IMR-90 (cell line): Measurements from ENCODE around the gene LRRC3B. TPM values are rescaled to one million over a fixed set of nuclear protein-coding genes. Genes with fewer than 3 reads are reported as not detected.

Experiments
- ATAC-seq: fragments of 200-7000 bp; cut with Tn5 transposase; 2 replicates; pipeline ENCODE4 v1.9.1; 2020; ENCODE audit warnings: low read depth, mild to moderate bottlenecking, moderate library complexity
- BruUV-seq: library from RNA; stranded (reverse); fragments of 400-500 nt; replicated peaks from 2 replicates; lab custom pipeline; 2021; lab: Mats Ljungman, UMichigan
- CTCF ChIA-PET: fragments of 300-600 bp; formaldehyde crosslinking; extraction: SDS; loops from one replicate; lab custom pipeline; 2021; ENCODE audit warnings: antibody characterized with exemption; lab: Yijun Ruan, JAX
- POLR2A ChIA-PET: fragments of 300-600 bp; sonication (Branson Sonifier 250); formaldehyde crosslinking; loops from one replicate; lab custom pipeline; 2022; ENCODE audit warnings: antibody characterized with exemption; ENCODE audit not compliant: unreplicated experiment; lab: Charles Lee
- DNase-seq: peaks from one replicate; pipeline ENCODE4 v3.0.0; 2013
- H2AFZ ChIP-seq: replicated peaks from 2 replicates; pipeline ENCODE3; 2013; ENCODE audit warnings: low read length, mild to moderate bottlenecking; ENCODE audit not compliant: poor library complexity
- H2AK5ac ChIP-seq: 2 replicates; pipeline ENCODE4 v1.6.1; 2013; ENCODE audit warnings: low read depth, low read length, inconsistent platforms
- H2AK9ac ChIP-seq: replicated peaks from 2 replicates; pipeline ENCODE3; 2013; ENCODE audit warnings: mild to moderate bottlenecking, low read depth, low read length, moderate library complexity; ENCODE audit not compliant: poor library complexity
- H2BK120ac ChIP-seq: 2 replicates; pipeline ENCODE4 v1.6.1; 2013; ENCODE audit warnings: low read depth, low read length, inconsistent platforms
- H2BK15ac ChIP-seq: 3 replicates; pipeline ENCODE4 v1.6.1; 2013; ENCODE audit warnings: low read depth, low read length, inconsistent platforms
- H2BK20ac ChIP-seq: 2 replicates; pipeline ENCODE4 v1.6.1; 2013; ENCODE audit warnings: low read depth, mild to moderate bottlenecking, inconsistent platforms, low read length, moderate library complexity
- H2BK5ac ChIP-seq: 2 replicates; pipeline ENCODE4 v1.6.1; 2013; ENCODE audit warnings: mild to moderate bottlenecking, low read depth, low read length, inconsistent platforms; ENCODE audit not compliant: poor library complexity, severe bottlenecking
- H3K14ac ChIP-seq: replicated peaks from 2 replicates; pipeline ENCODE4 v1.6.1; 2013; ENCODE audit warnings: low read depth, low read length, inconsistent platforms
- H3K18ac ChIP-seq: 2 replicates; pipeline ENCODE4 v1.6.1; 2013; ENCODE audit warnings: low read depth, low read length, control low read depth
- H3K23ac ChIP-seq: 2 replicates; pipeline ENCODE4 v1.6.1; 2013; ENCODE audit warnings: low read depth, low read length, inconsistent platforms
- H3K27ac ChIP-seq: 2 replicates; pipeline ENCODE4 v1.5.1; 2013; ENCODE audit warnings: mild to moderate bottlenecking, control low read depth, low read length; ENCODE audit not compliant: insufficient read depth
- H3K27me3 ChIP-seq: 2 replicates; pipeline ENCODE4 v1.6.1; 2013; ENCODE audit warnings: low read length; ENCODE audit not compliant: control insufficient read depth, insufficient read depth
- H3K36me3 ChIP-seq: 2 replicates; pipeline ENCODE4 v1.6.1; 2013; ENCODE audit warnings: low read length, mixed read lengths; ENCODE audit not compliant: control insufficient read depth, insufficient read depth
- H3K4ac ChIP-seq: 2 replicates; pipeline ENCODE4 v1.6.1; 2013; ENCODE audit warnings: low read depth, low read length, inconsistent platforms
- H3K4me1 ChIP-seq: 2 replicates; pipeline ENCODE4 v1.6.1; 2013; ENCODE audit warnings: low read length, mixed read lengths; ENCODE audit not compliant: control insufficient read depth, insufficient read depth
- H3K4me2 ChIP-seq: 2 replicates; pipeline ENCODE4 v1.6.1; 2013; ENCODE audit warnings: low read depth, mild to moderate bottlenecking, control low read depth, low read length, moderate library complexity
- H3K4me3 ChIP-seq: 2 replicates; pipeline ENCODE4 v1.5.1; 2013; ENCODE audit warnings: low read depth, mild to moderate bottlenecking, control low read depth, low read length, moderate library complexity; ENCODE audit not compliant: insufficient read depth
- H3K56ac ChIP-seq: 2 replicates; pipeline ENCODE4 v1.6.1; 2013; ENCODE audit warnings: low read length, inconsistent platforms; ENCODE audit not compliant: insufficient read depth; ENCODE audit errors: extremely low read depth
- H3K79me1 ChIP-seq, 2 experiments: 2 replicates each; pipeline ENCODE4 v1.6.1; 2013; ENCODE audit warnings: low read length in 2 of 2, inconsistent platforms in 1 of 2, low read depth in 1 of 2
- H3K9ac ChIP-seq: 2 replicates; pipeline ENCODE4 v1.6.1; 2013; ENCODE audit warnings: low read depth, low read length, control low read depth
- H3K9me1 ChIP-seq: 2 replicates; pipeline ENCODE4 v1.6.1; 2013; ENCODE audit warnings: low read length, inconsistent platforms; ENCODE audit not compliant: insufficient read depth
- H3K9me3 ChIP-seq: 2 replicates; pipeline ENCODE4 v1.6.1; 2013; ENCODE audit warnings: low read length; ENCODE audit not compliant: control insufficient read depth, insufficient read depth
- H4K20me1 ChIP-seq: 2 replicates; pipeline ENCODE4 v1.6.1; 2013; ENCODE audit warnings: low read length, inconsistent platforms; ENCODE audit not compliant: insufficient read depth
- H4K5ac ChIP-seq: 2 replicates; pipeline ENCODE4 v1.6.1; 2013; ENCODE audit warnings: mild to moderate bottlenecking, low read depth, low read length, control low read depth
- H4K8ac ChIP-seq, 2 experiments: 2 replicates each; pipeline ENCODE4 v1.6.1; 2013; ENCODE audit warnings: low read depth in 2 of 2, low read length in 2 of 2, control low read depth in 1 of 2, inconsistent platforms in 1 of 2
- H4K91ac ChIP-seq: 2 replicates; pipeline ENCODE4 v1.6.1; 2013; ENCODE audit warnings: low read depth, low read length, inconsistent platforms; ENCODE audit not compliant: insufficient read depth
- ELK1 ChIP-seq: fragments of 150-350 bp; IDR thresholded peaks from 2 replicates; pipeline ENCODE4 v1.6.1; 2016; ENCODE audit warnings: low read depth, mild to moderate bottlenecking, low read length, moderate library complexity, borderline replicate concordance
- MAFK ChIP-seq: IDR thresholded peaks from 2 replicates; pipeline ENCODE4 v1.6.1; 2012; ENCODE audit warnings: low read depth, low read length, improper control_type of control experiment
- MAZ ChIP-seq: IDR thresholded peaks from 2 replicates; pipeline ENCODE4 v1.6.1; 2012; ENCODE audit warnings: low read depth, mild to moderate bottlenecking, low read length, improper control_type of control experiment, moderate library complexity, borderline replicate concordance
- NFE2L2 ChIP-seq: fragments of 150-350 bp; IDR thresholded peaks from 2 replicates; pipeline ENCODE4 v1.6.1; 2016; ENCODE audit warnings: low read depth, mild to moderate bottlenecking, low read length
- SMC3 ChIP-seq: fragments of 150-350 bp; IDR thresholded peaks from 2 replicates; pipeline ENCODE4 v1.6.1; 2016; ENCODE audit warnings: low read depth, mild to moderate bottlenecking, antibody characterized with exemption, low read length, moderate library complexity
- WGBS, 2 experiments: methylation state at CpG; one replicate each; pipeline versions ENCODE4 v1.1.5 to v1.1.7; 2013; ENCODE audit warnings: missing lambda C conversion rate in 2 of 2; ENCODE audit not compliant: insufficient read length in 1 of 2; ENCODE audit errors: extremely low coverage in 2 of 2; 5-methylcytosine and 5-hydroxymethylcytosine counted together
- dilution Hi-C: fragments of 300-500 bp; cut with HindIII; formaldehyde crosslinking; loops from one replicate; pipeline ENCODE4 v1.14.3; 2018; ENCODE audit warnings: low sequenced_read_pairs; ENCODE audit not compliant: unreplicated experiment
- in situ Hi-C: fragments of 300-500 bp; cut with MboI; formaldehyde crosslinking; loops from 3 replicates; pipeline ENCODE4 v1.14.3; 2019; ENCODE audit warnings: low sequenced_read_pairs, inconsistent platforms, mixed read lengths
- intact Hi-C: fragments of 100-400 bp; cut with micrococcal nuclease; formaldehyde crosslinking; loops from 2 replicates; pipeline ENCODE4 v1.10.0; 2022
- polyA plus RNA-seq, 3 experiments: library from polyadenylated mRNA; depleted of rRNA; stranded (reverse); fragments of >200 nt; gene quantifications; 2 replicates each; pipeline ENCODE4 v1.2.3, GENCODE V29; 2012; ENCODE audit warnings: low replicate concordance in 1 of 3
- total RNA-seq: library from RNA; depleted of rRNA; stranded (reverse); fragments of >200 nt; gene quantifications from 2 replicates; pipeline ENCODE4 v1.2.3, GENCODE V29; 2012

Gene LRRC3B
- total and polyA plus RNA-seq, 2 of the 4 experiments (the other 2 are of a cell fraction): not detected

DNA sequence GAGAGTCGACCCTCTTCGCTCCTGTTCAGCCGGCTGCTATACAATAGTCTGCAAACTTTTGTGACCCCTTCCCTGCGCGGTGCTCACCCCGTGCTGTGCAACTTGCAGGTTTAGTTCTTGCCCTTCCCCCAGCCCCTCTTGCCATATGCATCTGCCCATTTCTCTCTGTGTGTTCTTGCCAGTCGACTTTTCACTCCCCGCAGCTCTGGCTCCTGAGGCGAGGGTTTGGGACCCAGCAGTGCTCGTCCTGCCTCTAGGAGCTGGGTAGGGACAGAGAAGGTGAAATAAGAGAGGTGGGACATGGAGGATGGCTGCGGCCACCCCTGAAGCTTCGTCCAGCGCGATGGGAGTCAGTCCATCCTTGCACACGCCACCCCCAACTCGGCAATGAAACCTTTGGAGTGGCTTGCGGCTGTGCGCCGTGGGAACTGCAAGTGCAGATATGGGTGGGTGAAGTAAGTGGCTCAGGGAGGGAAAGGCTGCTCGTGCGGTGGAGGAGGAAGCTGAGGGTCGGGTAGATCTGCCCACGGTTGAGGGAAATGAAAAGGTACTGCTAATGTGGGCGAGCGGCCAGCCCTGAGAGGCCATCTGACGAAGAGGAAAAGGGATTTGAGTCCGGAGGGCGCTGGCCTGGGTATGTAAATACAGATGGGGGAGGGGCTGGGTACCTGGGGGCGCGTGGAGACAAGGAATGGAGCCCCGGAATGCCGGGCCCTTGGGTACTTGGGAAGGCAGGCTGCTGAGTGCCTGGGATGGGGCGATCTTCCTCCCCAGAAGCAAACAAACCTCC lies 1.0 kb downstream of the LRRC3B start:
- ATAC-seq (no peak), DNase-seq (no peak)
- Histone ChIP-seq H4K5ac (no peak overlapping the region), H3K4me3 (no peak overlapping the region), H4K91ac (no peak overlapping the region), H3K14ac (no peak overlapping the region), H2AFZ (no peak overlapping the region), H3K4ac (no peak overlapping the region), H3K9ac (no peak overlapping the region), H3K9me1 (no peaks in the 10 kb centered on the region), H3K23ac (no peak overlapping the region), H3K4me1 (no peaks in the 10 kb centered on the region), H3K4me2 (no peak overlapping the region), H3K18ac (no peak overlapping the region), H2BK120ac (no peak overlapping the region), H3K9me3 (peaks cover 13% of the 10 kb centered on the region; the same call in 1 of the 2 replicates), H2BK15ac (no peak overlapping the region), H3K36me3 (no peaks in the 10 kb centered on the region), H3K79me1 (no peaks in the 10 kb centered on the region), H2BK5ac (no peak overlapping the region), H3K56ac (no peak overlapping the region), H3K27me3 (no peaks in the 10 kb centered on the region), H2BK20ac (no peak overlapping the region), H2AK5ac (no peak overlapping the region), H3K27ac (no peak overlapping the region), H2AK9ac (no peak overlapping the region), H4K20me1 (no peaks in the 10 kb centered on the region), H4K8ac (no peak overlapping the region)
- intact Hi-C loops (no loop called here), in situ Hi-C loops (no loop called here), dilution Hi-C loops (no loop called here)
- BruUV-seq: no TSS peak
- 3% methylated on average over 8 of the region's 33 CpGs; no CpG with 5 or more reads in 1 of the 2 experiments for WGBS, 2 experiments
- ChIA-PET CTCF (no interaction called here), POLR2A (no interaction called here)
- no peak for TF ChIP-seq ELK1
- TF ChIP-seq SMC3: no peak
- no peak for TF ChIP-seq MAZ
- TF ChIP-seq NFE2L2: no peak
- TF ChIP-seq MAFK: no peak
